Heart left ventricle (tissue), 13 donors: ENCODE results near the gene TGM2.

Experiments used
- CTCF ChIP-seq, 12 donors: fragments of 200-600 bp; sonication (generic) in 4 of 12; IDR thresholded peaks; one replicate each; pipeline versions ENCODE4 v1.5.0 to v1.8.0; 2018 to 2022; ENCODE audit warnings: antibody characterized with exemption in 12 of 12, mild to moderate bottlenecking in 5 of 12
- POLR2A ChIP-seq, 2 donors: fragments of 450-650 bp; IDR thresholded peaks; one replicate each; pipeline ENCODE4 v1.6.1; 2017; ENCODE audit warnings: antibody characterized with exemption in 2 of 2, mild to moderate bottlenecking in 2 of 2, moderate library complexity in 2 of 2
- donor health status: ischemic (EF 13 %, LVEDD 7.1; RV severe dilation, severe dysfunction).
- donor health status: DM: no; HTN: yes; CAD: no.
- donor health status: DM: no; HTN: no; CAD: no.
- donor health status: ischemic (EF 25% LVEDD 6.9; RV normal size, moderate dysfunction).
- donor health status: ischemic (EF 25% LVEDD 5.7; RV mildly dilated, moderate dysfunction).
- donor health status: ischemic (EF 35%, LVEDD 5.7; RV mildly dilated, moderate dysfunction).
- donor health status: nonischemic (EF 11% LVEDD 7.7; RV severe dilation, severe dysfunction).
- donor health status: DM: yes; HTN: yes; CAD: no.
- donor health status: PGD.
- donor health status: ischemic (EF 29% LVEDD 5.4; RV normal size, mild dysfunction).
- donor health status: nonischemic (EF 23%, LVEDD 6.1; RV moderate dilation, normal function).

- TF ChIP-seq CTCF (IDR thresholded peaks at IDR 0.05) = no peak
- TF ChIP-seq POLR2A (IDR thresholded peaks at IDR 0.05) = no peak
These were observed 21.2 kb downstream of the TGM2 start for GRCh38 chr20:38143646-38144554.
